Measurements from ENCODE around the gene KAZN. TPM values are rescaled to one million over a fixed set of nuclear protein-coding genes. Genes with fewer than 3 reads are reported as not detected.

KAZN gene
- total RNA-seq, 1 donor from 2014 or later, result 21.2 TPM

DNA sequence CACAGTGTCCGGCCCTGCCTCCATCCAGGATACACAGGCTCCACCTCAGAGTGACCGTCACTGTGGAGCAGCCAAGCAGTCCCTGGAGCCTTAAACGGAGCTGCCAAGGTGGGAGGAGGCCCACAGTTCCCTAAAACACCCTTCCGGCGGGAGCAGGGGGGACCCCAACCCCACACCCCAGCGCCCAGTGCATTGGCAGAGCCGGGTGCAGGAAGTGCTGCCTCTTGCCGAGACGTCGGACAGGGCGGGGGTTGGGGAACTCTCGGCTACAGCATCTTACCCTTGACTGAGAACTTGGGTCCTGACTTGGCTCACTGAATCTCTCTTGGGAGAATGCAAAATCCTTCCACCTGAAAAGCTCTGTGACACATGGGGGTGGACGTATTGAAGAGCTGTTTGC lies 516.4 kb downstream of the KAZN start:
- ATAC-seq, result no peak
- intact Hi-C loops (cut with DNase I), result no loop called here
- DNase-seq, result no peak

DNA sequence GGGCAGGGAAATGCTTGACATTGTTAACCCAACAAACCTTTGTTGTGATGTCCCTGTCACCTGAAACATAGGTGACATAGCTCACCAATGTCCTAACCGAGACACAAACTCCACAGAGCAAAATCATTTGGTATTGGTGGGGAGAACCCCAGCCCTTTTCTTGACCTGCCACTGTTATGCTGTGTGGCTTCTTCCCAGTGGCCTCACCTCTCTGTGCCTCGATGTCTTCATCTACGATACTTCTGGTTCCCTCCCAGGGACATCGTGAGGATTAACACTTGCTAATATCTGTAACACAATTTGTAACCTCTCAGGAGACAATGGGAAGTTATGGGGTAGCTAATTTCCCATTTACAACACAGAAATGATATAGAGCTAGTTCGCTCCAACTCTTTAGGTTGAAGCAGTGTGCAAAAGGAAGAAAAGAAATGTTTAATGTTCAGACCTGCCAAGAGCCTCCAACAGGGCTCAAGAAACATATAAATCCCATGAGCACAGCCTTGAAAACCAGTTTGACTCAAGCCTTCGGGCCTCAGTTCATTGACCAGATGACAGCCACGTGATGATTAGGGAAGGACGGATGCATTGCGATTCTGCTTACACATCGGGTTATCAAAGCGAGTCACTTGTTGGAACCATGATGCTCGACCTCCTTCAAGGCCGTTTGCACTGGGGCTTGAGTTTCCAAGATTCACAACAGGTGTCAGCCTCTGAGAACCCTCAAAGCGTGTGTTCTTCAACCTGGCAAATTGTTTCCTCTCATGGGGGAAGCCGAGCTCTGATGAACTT lies 517.3 kb downstream of the KAZN start:
- Histone ChIP-seq H3K4me3 (no peak overlapping the region), H3K27ac (no peak overlapping the region), H3K9me3 (no peaks in the 10 kb centered on the region), H3K4me1 (no peaks in the 10 kb centered on the region), H3K36me3 (peaks cover 8% of the 10 kb centered on the region), H3K27me3 (ENCODE audit: low read depth) (no peaks in the 10 kb centered on the region)
- TF ChIP-seq, protein P1, sequence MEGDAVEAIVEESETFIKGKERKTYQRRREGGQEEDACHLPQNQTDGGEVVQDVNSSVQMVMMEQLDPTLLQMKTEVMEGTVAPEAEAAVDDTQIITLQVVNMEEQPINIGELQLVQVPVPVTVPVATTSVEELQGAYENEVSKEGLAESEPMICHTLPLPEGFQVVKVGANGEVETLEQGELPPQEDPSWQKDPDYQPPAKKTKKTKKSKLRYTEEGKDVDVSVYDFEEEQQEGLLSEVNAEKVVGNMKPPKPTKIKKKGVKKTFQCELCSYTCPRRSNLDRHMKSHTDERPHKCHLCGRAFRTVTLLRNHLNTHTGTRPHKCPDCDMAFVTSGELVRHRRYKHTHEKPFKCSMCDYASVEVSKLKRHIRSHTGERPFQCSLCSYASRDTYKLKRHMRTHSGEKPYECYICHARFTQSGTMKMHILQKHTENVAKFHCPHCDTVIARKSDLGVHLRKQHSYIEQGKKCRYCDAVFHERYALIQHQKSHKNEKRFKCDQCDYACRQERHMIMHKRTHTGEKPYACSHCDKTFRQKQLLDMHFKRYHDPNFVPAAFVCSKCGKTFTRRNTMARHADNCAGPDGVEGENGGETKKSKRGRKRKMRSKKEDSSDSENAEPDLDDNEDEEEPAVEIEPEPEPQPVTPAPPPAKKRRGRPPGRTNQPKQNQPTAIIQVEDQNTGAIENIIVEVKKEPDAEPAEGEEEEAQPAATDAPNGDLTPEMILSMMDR (IDR thresholded peaks at IDR 0.05), result no peak
- no peak for ATAC-seq
- intact Hi-C loops (cut with DNase I), result no loop called here
- DNase-seq, result no peak

More for the DNA sequence above, 516.4 kb downstream of the KAZN start:
- Histone ChIP-seq H3K4me3 (no peak overlapping the region), H3K27ac (no peak overlapping the region), H3K4me1 (no peaks in the 10 kb centered on the region), H3K27me3 (ENCODE audit: low read depth) (no peaks in the 10 kb centered on the region), H3K9me3 (no peaks in the 10 kb centered on the region), H3K36me3 (peaks cover 8% of the 10 kb centered on the region)
- TF ChIP-seq, protein P1 (IDR thresholded peaks at IDR 0.05), result no peak

DNA sequence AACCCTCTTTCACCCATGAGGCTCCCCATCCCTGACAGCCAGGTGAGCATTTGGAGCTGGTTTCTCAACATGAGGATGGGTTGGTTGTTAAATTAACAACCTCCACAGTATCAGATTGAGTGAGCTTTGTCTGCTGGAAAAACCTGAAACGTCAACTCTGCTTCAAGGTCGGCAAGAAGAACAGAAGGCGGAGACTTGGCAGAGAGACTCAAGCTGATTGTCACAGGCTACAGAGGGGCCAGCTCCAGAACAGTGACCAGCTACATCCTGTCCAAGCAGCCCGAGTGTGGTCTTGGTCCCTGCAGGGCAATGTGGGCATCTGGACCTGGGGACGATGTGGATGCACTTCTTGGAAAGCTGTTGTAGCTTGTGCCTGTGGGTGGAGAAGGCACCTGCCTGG lies 518.5 kb downstream of the KAZN start:
- H3K4me1 ChIP-seq, result no peaks in the 10 kb centered on the region
- intact Hi-C loops (cut with DNase I), result no loop called here
- no peak for ATAC-seq

DNA sequence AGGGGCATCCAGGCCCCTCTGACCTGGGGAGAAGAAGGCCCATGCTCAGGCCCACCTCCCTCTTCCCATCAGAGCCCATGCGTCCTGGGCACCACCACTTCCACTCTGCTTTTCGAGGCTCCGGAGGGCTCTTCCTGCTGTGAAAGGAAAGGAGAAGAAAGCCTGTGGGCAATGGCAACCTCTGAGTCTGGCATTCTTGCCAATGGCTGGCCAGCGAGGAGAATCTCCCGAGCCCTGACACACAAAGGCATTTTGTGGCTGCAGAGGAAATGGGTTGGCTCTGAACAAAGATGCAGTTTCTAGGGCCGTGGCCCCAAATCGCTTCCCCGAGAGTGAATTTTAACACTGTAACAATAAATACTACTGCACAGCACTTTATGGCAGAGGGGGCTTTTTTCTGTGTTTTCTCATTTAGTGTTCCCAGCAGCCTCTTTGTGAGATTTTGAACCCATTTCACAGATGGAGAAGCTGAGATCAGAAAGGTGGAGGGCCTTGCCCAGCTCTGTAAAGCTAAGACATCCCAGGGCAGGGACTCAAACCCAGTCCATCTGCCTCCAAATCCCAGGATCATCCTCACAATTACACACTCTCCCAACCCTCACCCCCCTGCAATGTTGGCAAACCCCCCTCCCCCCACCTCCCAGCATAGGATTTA lies 519.3 kb downstream of the KAZN start:
- H3K4me1 ChIP-seq, result no peaks in the 10 kb centered on the region

More for the DNA sequence above, 518.5 kb downstream of the KAZN start:
- H3K9me3 ChIP-seq, result no peaks in the 10 kb centered on the region
- no peaks in the 10 kb centered on the region for H3K27me3 ChIP-seq (ENCODE audit: low read depth)
- no peak for DNase-seq
- no peak overlapping the region for H3K4me3 ChIP-seq
- TF ChIP-seq, protein P1 (IDR thresholded peaks at IDR 0.05), result no peak
- H3K36me3 ChIP-seq, result peaks cover 8% of the 10 kb centered on the region
- no peak overlapping the region for H3K27ac ChIP-seq

DNA sequence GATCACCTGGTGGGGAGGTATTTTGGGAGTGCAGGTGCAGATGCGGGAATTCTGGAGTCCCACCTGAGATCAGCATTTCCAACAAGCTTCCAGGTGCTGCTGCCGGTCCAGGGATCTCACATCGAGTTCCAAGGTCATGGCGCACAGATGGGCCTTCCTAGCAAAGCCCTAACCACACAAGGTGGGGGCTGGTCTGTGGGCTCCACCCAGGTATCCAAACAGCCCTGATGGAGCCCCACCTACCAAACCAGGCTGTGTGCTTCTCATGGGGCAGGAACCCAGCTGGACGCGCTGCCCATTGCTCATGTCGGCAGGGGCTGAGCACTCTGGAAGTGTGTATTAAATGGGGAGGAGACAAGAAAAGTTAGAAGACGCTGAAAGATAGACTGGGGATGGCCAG lies 520.1 kb downstream of the KAZN start:
- Histone ChIP-seq H3K36me3 (peaks cover 8% of the 10 kb centered on the region), H3K4me1 (no peaks in the 10 kb centered on the region), H3K9me3 (no peaks in the 10 kb centered on the region), H3K27me3 (ENCODE audit: low read depth) (no peaks in the 10 kb centered on the region), H3K27ac (no peak overlapping the region), H3K4me3 (no peak overlapping the region)
- ATAC-seq, result no peak
- TF ChIP-seq, protein P1 (IDR thresholded peaks at IDR 0.05), result no peak
- intact Hi-C loops (cut with DNase I), result no loop called here
- no peak for DNase-seq

More for the DNA sequence above, 519.3 kb downstream of the KAZN start:
- Histone ChIP-seq H3K9me3 (no peaks in the 10 kb centered on the region), H3K4me3 (no peak overlapping the region), H3K27ac (no peak overlapping the region), H3K36me3 (peaks cover 8% of the 10 kb centered on the region), H3K27me3 (ENCODE audit: low read depth) (no peaks in the 10 kb centered on the region)
- DNase-seq, result no peak
- TF ChIP-seq, protein P1 (IDR thresholded peaks at IDR 0.05), result no peak
- no peak for ATAC-seq
- intact Hi-C loops (cut with DNase I), result no loop called here
